HG03025 (cell line): ENCODE data around the gene DOK4.

Experiments used
- ATAC-seq: cut with Tn5 transposase; IDR thresholded peaks from one replicate; pipeline ENCODE4 v1.9.1; 2021; ENCODE audit warnings: mild to moderate bottlenecking, moderate library complexity; ENCODE audit not compliant: unreplicated experiment, low FRiP score

DOK4 gene

DNA sequence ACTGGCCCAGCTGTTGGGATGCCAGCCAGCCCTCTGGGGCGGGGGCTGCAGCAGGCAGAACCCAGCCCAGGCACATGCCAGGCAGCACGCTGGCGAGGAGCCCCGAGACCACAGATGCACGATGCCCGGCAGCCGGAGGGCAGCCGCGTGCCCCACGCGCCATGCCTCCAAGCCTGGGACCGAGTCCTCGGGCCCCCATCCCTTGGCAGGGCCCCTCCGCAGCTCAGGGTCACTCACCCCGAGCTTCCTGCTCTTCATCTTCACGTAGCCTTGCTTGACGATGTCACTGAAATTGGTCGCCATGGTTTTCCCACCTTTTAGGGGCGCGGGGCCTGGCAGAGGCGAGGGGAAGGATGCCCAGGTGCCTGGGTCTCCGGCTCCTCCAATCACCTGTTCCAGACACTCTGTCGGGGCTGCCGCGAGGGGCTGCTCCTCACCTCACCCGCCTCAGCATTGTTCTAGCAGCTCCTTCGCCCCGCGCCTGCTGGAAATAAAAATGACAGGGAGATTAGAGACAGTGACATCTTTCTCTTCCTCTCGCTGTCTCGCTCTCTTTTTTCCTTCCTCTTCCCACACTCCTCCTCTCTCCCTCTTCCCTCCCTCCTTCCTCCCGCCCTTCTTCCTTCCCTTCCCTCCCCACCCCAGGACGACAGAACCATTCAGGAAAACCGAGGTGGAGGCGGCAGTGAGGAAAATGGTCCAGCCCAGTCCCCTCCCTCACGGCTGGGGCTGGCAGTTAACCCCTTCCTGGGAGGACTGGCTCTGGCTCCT lies 6.9 kb downstream of the DOK4 start:
- ATAC-seq = no peak

DNA sequence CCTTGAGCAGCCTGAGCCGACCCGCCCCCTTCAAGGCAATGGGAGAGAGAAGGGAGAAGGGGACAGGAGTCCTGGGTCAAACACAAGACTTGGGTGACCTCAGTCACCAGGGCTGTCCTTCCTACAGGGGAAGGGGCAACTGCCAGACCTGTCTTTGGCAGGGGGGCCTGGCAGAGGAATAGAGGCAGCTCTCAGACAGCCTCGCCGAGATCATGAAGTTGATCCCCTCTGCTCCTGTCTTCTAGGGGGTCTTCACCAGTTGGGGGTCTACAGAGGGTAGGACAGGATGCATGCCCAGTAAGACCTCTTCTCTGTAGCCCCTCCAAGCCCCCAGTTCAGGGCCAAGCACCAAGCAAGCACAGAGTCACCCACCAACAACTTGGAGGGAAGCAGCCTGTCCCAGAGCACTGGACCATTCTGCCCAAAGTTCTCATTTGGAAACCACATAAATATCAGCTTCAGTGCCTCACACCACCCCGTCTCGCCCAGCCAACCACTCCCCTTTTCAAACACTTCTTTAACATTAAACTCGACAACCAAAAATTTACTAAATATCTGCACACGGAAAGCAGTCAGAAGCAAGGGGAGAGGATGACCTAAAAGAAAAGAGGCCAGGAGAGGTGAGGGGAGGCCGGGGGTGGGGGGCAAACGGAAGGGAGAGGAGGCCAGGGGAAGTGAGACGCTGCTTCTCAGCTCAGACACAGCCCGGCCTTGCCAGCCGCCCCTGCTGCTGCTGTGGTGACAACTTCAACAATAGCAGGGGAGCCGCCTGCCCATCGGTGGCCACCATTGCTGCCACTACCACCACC lies 7.7 kb downstream of the DOK4 start:
- ATAC-seq = no peak

DNA sequence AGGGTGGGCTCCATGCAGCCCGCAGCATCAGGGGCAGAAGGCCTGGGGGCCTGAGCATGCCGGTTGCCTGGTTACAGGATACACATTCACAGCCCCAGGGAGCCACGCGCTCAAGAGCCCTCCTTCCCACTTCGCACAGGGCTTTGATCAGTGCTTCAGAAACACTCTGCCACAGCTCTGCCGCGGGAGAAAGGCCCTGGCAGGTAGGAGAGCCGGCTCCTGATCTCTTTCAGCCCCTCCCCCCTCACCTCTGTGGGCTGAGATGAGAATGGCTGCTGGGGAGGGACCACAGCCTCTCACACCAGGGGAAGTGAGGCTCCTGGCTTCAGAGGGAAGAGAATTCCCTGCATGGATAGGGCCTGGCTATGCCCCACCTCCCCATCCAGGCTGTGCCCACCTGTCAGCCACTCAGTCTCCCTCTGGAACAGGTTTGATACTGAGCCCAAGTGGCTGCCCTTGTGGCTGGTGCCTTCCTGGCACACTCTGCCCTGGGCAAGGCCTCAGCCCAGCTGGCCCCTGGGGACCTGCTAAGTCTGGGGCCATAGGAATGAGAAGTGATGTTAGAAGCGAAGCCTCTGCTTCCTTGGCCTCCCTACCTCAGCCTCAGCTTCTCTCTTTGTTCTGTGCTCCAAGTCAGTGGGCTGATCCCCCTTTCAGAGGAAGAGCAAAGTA lies 8.6 kb downstream of the DOK4 start:
- no peak for ATAC-seq

DNA sequence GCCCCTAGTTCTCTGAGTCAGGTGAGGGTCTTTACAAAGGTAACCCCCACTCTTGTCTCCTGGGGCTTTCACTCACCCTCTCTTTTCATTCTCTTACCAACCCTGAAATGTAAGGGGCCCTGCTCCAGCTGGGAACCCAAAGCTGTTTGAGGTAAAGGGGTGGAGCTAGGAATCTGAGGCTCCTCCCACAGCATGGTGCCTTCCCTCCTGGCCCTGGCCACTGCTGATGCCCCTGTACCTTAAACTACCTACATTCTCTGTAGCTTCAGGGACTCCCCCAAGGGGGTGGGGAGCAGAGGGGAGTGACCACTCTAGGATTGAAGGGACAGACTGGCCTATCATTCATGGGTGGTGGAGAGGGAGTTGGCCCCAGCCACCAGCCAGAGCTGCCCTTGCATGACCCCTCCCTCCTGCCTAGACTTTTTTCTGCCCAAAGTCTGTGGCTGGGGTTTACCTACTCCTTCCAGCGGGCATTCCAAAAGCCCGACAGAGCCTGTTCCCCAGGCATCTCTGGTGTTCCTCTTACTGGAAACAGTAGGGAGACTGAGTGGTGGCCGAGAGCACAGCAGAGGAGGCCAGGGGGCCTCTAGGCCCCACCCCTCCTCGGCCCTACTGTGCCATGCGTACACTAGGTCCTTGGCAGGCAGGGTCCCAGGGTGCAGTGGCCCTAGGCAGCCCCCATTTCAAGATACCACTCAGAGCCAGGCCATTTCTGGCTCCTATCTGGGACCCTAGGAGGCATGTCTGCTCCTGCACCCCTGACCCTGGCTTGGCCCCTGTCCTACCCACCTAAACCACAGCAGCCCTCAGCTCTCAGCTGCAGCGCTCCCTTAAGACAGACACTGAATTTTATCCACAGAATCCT lies 9.5 kb downstream of the DOK4 start:
- no peak for ATAC-seq

DNA sequence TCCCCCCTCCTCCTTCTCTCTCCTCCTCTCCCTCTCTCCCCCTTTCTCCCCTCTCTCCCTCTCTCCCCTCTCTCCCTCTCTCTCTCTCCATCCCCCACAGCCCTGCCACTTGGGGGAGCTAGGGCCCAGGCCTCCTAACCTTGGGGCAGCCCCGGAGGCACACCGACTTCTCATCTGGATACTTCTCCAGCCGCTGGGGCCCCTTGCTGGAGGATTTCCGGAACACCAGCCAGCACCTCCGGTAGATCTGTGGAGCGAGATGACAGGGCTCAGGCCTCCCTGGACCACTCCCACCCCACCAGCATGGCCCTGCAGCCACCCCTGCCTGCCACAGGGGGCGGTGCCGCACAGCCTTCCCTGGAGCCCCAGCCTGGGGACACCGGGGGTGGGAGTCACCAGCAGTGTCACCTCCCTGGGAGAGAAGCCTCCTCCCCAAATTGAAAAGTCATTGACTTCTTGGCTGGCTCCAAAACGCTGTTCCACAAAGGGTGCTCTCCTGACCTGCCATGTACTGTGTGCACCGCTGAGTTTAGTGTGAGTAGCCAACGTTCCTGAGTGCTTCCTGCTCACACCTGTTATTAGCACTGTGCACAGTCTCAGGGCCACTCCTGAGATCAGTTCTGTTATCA lies 10.5 kb downstream of the DOK4 start:
- ATAC-seq = peak; percentile 54

DNA sequence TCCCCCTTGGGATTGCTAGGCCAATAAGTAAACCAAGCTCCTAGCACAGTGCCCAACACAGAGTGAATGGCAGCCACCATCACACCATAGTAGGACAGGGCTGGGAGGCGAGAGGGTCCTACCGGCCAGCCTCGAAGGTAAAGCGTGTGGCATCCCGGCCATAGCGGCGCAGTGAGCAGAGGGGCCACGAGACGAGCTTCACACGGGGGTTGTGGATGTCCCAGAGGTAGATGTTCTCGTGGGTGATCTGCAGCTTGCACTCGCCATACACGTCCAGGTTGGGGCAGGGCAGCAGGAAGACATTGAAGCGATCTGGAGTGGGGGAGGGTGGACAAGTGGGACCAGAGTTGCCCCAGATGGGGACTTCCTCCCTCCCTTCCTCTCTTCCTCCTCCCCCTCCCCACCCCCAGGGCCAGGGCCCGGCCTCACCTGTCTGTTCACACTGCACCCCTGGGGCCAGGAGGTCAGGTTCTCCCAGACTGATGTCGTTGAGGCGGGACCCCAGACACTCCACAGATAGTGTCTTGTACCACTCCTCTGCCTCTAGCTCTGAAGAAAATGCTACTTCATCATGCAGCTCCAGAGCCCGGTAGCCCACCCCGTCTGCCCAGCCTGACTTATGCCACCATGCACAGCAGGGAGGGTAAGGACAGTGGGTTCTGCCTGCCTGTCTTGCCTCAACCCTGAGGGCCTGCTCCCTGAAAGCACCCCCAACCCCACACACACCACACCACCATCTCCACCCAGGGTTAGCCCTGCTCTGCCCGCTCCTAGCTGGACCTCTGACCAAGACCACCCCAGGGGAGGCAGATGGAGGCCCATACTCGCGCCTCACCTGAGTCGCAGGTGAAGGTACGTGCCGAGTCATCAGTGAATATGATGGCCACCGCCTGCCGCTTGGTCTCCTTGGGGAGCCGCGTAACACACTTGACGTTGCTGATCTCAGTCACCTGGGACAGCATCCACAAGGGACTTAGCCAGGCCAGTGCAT lies 11.3 kb downstream of the DOK4 start:
- ATAC-seq = no peak

DNA sequence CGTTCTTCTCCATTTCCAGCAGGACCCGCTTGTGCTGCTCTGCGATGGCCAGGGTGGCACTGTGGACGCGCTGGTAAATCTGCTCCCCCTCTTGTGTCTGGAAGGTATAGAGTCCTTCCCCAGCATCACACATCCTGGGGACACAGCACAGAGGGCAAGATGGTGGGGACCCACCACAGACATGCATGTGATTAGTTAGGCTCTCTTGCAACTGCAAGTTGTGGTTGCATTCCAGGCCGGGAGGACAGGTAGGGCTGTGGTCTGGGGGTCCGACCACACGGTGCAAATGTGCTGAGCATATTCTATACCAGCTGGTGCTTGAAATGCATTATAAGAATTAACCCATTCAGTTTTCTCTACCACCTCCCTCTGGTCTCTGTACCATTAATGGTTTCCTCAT lies 12.4 kb downstream of the DOK4 start:
- no peak for ATAC-seq

DNA sequence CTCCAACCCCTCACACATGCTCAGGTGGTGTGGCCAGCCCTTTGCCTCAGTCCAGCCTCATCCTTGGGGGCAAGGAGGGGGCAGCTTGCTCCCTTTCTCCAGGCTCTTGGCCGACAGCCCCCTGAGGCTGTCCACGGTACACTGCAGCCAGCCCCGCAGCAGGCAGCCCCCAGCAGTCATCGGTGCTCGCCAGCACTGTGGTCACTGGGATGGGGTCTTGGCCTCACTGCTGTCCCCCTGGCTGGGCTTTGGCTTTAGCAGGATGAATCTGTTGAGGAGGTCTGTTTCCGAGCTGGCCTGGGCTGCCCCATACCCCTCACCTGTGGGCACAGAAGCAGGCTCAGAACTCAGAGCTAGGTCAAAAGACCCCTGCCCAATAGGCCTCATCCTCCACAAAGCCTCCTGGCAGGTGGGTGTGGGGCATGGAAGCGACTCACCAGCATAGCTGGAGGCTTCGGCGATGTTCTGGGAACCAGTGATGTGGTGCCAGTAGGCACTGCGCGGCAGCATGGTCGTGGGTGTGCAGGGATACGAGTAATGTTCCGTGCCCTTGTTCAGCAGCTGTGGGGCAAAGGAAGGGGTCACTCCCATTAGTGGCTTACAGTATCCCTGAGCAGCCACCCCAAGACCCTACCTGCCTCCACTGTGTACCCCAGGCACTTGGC lies 13.0 kb downstream of the DOK4 start:
- ATAC-seq = no peak

DNA sequence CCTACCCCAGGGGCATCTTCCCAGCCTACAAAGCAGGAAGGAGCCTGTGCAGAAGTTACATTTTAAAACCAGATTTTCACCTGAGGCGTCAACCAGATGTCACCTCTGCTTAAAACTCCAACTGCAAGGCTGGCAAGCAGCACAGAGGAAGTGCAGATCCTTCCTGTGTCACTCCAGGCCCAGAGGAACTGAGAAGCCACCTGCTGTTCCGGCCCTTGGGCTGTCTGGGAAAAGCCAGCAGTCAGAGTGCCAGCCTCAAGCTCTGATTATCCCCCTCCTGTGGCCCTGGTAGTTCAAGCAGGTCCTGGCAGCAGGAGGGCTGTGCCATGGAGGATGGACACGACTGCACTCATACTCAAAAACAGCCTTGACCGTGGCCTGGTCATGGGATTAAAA lies 13.6 kb downstream of the DOK4 start:
- no peak for ATAC-seq

DNA sequence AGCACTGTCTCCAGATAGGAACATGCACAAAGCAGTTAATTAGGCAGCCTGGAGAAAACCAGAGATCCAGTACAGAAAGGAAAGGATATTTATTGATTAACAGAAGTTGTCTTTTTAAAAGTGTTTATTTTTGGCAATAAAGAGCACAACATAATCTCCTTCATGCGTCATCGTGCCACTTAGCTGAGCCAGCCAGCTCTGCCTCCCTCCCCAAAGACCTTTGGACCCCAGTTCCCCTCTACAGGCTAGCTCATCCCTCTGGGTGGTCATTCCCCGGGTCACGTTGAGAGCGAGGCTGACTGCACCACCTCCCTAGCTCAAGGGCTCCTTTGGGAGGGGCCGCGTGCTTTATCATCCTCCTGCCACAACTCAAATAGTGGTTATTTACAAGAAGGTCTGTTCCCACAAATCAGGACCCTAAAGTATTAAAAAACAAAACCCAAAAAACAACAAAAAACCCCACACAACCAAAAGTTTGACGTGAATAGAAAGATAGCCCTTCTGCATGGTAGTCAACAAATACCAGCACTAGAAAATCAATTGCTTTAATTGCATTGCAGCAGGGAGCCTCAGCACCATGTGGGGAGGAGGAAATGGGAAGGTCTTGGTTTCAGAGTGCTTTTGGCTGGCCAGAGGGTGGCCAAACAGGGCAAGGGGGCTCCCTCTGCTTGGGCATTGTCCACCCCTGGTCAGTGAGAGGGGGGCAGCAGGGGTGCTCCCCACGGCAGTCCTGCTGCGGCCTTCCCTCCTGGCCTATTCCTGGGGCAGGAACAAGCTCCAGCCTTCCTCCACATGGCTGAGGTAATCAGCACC lies 14.2 kb downstream of the DOK4 start:
- ATAC-seq = no peak

DNA sequence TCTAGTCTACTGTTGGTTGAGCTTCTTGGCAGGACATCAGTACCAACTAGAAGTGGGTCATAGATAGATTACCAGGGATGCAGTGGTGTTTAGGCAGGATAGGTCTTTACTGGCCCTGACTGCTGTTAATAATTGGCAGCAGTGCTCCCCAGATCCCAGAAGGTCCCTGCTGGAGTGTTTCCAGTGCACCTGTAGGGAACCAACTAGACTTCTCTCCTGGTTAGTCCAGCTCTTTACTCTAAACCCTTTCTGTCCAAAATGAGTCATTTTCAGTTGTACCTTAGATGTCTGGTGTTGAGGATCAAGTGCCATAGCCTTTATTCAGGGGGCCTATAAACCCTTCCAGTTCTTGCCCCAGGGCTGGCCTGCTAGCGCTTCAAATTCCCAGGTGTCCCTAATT lies 15.1 kb downstream of the DOK4 start:
- no peak for ATAC-seq

DNA sequence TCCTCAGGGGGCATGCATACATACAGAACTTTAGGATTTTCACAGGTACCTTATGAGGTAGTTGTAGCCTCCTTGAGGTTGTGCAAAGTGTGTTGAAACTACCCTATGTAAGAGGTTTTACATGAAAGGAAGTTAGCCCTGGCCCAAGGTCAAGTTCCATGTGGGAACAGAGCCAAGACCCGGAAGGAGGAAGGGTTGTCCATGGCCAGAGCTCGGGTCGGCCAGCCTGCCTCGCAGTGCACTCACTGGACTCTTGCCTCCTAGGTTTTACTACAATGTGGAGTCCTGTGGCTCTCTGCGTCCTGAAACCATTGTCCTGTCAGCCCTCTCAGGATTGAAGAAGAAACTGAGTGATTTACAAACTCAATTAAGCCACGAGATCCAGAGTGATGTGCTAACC lies 15.6 kb downstream of the DOK4 start:
- ATAC-seq = no peak

DNA sequence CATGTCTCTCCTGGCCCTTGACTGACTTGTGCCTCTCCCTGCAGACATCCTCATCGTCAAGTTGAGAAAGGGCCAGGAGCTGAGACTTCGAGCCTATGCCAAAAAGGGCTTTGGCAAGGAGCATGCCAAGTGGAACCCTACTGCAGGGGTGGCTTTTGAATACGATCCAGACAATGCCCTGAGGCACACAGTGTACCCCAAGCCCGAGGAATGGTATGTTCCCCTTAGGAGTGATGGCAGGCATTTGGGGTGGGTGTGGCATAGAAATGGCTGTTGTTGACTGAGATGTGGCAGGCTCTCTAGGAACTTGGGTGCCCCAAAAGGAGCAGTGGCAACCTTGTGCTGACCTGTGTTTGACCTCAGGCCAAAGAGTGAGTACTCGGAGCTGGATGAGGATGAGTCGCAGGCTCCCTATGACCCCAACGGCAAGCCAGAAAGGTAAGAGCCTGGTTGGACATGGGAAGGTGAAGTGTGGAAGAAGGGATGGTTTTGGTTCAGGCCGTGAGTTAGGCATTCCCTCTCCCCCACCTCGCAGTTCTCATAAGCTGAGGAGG lies 16.3 kb downstream of the DOK4 start:
- ATAC-seq = no peak

DNA sequence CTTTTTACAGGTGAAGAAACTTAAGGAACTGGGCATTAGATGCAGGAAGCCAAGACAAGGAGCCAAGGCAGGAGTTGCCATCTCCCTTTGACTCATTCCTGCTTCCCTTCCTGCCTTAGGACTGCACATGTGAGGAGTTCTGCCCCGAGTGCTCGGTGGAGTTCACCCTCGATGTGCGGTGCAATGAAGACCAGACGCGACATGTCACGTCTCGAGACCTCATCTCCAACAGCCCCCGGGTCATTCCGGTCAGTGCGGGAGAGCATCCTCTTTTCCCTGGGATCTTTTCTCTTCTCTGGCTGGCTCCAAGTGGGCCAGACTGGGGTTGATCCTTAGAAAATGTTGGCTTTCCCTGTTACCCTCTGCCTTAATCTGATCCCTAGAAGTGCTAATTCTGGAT lies 17.2 kb downstream of the DOK4 start:
- no peak for ATAC-seq

DNA sequence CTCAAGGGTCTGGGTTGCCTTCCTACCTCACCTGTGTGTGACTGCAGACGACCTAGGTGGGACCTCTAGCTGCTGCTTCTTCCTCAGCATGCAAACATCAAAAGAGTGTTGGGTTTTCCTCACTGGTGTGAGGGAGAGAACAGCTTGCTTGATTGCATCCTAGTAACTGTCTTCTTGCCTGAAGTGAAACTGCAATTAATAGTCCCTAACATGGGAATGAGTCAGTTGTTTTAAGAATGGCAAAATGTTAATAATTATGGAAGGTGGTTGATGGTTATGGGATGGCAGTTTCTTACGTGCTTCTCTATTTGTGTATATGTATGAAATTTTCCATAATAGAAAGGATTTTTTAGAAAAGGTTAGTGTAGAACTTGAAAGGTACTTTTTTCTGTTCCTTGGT lies 17.9 kb downstream of the DOK4 start:
- ATAC-seq = no peak

DNA sequence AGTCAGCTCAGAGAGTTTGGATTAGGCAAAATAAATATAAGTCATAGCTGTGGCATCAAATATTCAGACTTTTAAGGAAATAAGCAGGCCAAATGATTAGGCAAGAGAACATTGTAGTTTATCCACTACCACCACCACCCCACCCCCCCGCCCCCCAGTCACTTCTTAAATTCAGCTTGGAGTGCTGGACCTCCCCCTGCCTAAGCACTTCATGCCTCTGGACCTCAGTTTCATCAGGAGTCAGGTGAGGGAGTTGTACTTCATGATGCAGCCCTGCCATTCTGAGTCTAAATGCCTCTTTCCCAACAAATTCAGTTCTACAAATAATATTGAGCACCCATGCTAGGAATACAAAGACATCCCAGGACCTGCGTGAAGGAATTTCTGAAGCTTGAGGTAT lies 21.8 kb downstream of the DOK4 start:
- no peak for ATAC-seq

DNA sequence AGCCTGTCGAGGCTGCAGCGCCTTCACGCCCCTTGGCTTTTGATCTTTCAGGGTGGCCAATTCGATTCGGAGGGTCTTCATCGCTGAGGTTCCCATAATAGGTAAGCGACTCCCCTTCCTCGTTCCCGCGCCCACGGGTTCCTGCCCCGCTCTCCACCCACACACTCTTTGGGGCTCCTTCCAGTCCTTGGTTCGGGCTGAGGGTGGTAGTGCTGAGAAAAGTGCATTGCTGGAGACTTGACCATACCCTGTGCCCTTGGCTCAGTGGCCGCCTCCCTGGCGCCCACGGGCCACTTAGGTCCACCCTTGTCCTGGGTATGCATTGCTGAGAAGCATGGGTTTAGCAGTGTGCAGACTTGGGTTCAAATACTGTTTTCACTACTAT lies 23.3 kb downstream of the DOK4 start:
- ATAC-seq = no peak
